Prostate gland (tissue), 2 donors: Measurements from ENCODE around the gene LRRC10B.

Source experiments
- CTCF ChIP-seq, 4 experiments: fragments of 200-600 bp in 2 of 4; fragments of 450-650 bp in 2 of 4; sonication (generic) in 2 of 4; IDR thresholded peaks; 1 replicate in 3 of 4; 2 replicates in 1 of 4; pipeline ENCODE4 v1.5.1; 2016 to 2019; ENCODE audit warnings: antibody characterized with exemption in 4 of 4, mild to moderate bottlenecking in 2 of 4, moderate library complexity in 2 of 4
- POLR2A ChIP-seq: fragments of 450-650 bp; IDR thresholded peaks from one replicate; pipeline ENCODE4 v1.6.1; 2016; ENCODE audit warnings: antibody characterized with exemption, mild to moderate bottlenecking
- POLR2AphosphoS5 ChIP-seq: sonication (generic); formaldehyde crosslinking; IDR thresholded peaks from one replicate; pipeline ENCODE4 v1.6.1; 2017; ENCODE audit warnings: antibody characterized with exemption

DNA sequence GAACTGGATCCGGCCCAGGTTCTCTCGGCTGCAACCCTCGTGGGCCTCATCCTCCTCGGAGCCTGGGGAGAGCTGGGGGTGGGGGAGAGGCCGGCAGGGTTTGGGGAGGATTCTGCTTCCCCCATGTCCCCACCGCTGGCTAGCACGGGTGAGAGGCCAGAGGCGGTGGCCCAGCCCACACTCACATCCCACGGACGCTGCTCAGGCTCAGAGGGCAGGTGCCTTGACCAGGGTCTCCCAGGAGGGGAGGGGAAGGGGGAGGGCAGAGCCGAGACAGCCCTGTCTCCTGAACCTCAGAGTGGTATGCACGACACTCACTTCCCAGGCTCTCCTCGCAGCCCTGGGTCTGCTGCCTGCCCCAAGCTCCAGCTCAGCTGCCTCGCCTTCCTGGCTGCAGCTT is 19.6 kb downstream of the LRRC10B start:
- TF ChIP-seq CTCF (IDR thresholded peaks at IDR 0.05) (no peak), POLR2A (no peak), POLR2AphosphoS5 (no peak)
